PFSK-1 (cell line): ENCODE results near the gene PNPLA7.

Experiments used
- FOXP2 ChIP-seq: optimal IDR thresholded peaks from 2 replicates; pipeline ENCODE3; 2011; ENCODE audit warnings: borderline replicate concordance, control low read depth, inconsistent platforms; ENCODE audit not compliant: insufficient read depth; ENCODE audit errors: extremely low read length, extremely low read depth
- POLR2AphosphoS5 ChIP-seq: IDR thresholded peaks from 2 replicates; pipeline ENCODE4 v1.6.1; 2012; ENCODE audit warnings: low read depth, mild to moderate bottlenecking, control low read depth, low read length, moderate library complexity
- SIN3A ChIP-seq: IDR thresholded peaks from 2 replicates; pipeline ENCODE4 v1.6.1; 2012; ENCODE audit warnings: mild to moderate bottlenecking, low read length, moderate library complexity, borderline replicate concordance; ENCODE audit not compliant: insufficient read depth
- TAF1 ChIP-seq: IDR thresholded peaks from 2 replicates; pipeline ENCODE4 v1.6.1; 2012; ENCODE audit warnings: low read length, control low read depth, borderline replicate concordance; ENCODE audit not compliant: insufficient read depth
- TF ChIP-seq, protein P1 (sequence below), 2 experiments: IDR thresholded peaks; 2 replicates each; pipeline versions ENCODE4 v1.6.1 to v1.8.0; 2011 to 2012; ENCODE audit warnings: low read depth in 2 of 2, low read length in 2 of 2, control low read depth in 1 of 2, inconsistent platforms in 1 of 2, mild to moderate bottlenecking in 1 of 2, moderate library complexity in 1 of 2; ENCODE audit not compliant: insufficient read depth in 1 of 2

DNA sequence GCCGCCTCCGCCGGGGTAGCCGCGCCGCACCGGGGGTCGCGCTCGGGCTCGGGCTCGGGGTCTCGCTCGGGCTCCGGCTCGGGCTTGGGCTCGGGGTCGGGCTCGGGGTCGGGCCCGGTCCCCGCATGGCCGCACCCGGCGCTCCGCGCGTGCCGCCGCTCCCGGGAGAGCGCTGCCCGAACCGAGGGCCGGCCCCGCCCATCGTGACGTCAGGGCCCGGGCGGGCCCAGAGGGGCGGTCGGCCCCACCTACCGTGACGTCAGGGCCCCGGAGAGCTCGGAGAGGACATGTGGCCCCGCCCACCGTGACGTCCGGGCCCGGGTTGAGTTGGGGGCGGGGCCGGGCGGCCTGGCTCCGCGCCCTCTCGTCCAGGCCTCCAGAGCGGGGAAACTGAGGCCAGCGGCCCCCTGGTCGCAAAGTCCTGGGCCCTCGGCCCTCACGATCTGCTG is 91.0 kb downstream of the PNPLA7 start, which contains the start of gene NSMF:
- TF ChIP-seq, protein P1, sequence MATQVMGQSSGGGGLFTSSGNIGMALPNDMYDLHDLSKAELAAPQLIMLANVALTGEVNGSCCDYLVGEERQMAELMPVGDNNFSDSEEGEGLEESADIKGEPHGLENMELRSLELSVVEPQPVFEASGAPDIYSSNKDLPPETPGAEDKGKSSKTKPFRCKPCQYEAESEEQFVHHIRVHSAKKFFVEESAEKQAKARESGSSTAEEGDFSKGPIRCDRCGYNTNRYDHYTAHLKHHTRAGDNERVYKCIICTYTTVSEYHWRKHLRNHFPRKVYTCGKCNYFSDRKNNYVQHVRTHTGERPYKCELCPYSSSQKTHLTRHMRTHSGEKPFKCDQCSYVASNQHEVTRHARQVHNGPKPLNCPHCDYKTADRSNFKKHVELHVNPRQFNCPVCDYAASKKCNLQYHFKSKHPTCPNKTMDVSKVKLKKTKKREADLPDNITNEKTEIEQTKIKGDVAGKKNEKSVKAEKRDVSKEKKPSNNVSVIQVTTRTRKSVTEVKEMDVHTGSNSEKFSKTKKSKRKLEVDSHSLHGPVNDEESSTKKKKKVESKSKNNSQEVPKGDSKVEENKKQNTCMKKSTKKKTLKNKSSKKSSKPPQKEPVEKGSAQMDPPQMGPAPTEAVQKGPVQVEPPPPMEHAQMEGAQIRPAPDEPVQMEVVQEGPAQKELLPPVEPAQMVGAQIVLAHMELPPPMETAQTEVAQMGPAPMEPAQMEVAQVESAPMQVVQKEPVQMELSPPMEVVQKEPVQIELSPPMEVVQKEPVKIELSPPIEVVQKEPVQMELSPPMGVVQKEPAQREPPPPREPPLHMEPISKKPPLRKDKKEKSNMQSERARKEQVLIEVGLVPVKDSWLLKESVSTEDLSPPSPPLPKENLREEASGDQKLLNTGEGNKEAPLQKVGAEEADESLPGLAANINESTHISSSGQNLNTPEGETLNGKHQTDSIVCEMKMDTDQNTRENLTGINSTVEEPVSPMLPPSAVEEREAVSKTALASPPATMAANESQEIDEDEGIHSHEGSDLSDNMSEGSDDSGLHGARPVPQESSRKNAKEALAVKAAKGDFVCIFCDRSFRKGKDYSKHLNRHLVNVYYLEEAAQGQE (IDR thresholded peaks at IDR 0.05; ENCODE audit: insufficient read depth in 1 of 2, low read depth in 2 of 2, low read length in 2 of 2): no peak
- TF ChIP-seq POLR2AphosphoS5 (no peak; the same call in 1 of the 2 replicates), TAF1 (no peak), FOXP2 (no peak), SIN3A (no peak)
